Thymus (tissue), 11 donors: ENCODE results near the gene BMI1. TPM values are rescaled to one million over a fixed set of nuclear protein-coding genes. Genes with fewer than 3 reads are reported as not detected.
A peak's percentile ranks its signal among the peaks of the same experiment; 100 is the strongest.

Experiments
- DNase-seq, 9 donors: peaks; one replicate each; pipeline ENCODE4 v3.0.0-alpha.2; 2013; ENCODE audit warnings: low spot score in 9 of 9, low read depth in 6 of 9, missing footprints in 1 of 9
- H3K27ac ChIP-seq, 2 donors: one replicate each; pipeline ENCODE4 v1.5.1; 2013; ENCODE audit warnings: control low read depth in 1 of 2, low read depth in 1 of 2, low read length in 1 of 2, mild to moderate bottlenecking in 1 of 2, moderate library complexity in 1 of 2
- H3K27me3 ChIP-seq, 2 donors: one replicate each; pipeline ENCODE4 v1.5.1; 2013; ENCODE audit warnings: low read length in 1 of 2; ENCODE audit not compliant: control insufficient read depth in 2 of 2, insufficient read depth in 1 of 2
- H3K36me3 ChIP-seq, 2 donors: one replicate each; pipeline ENCODE4 v1.5.1; 2013; ENCODE audit warnings: low read length in 1 of 2, mild to moderate bottlenecking in 1 of 2, moderate library complexity in 1 of 2; ENCODE audit not compliant: control insufficient read depth in 2 of 2, insufficient read depth in 2 of 2
- H3K4me1 ChIP-seq, 2 donors: one replicate each; pipeline ENCODE4 v1.5.1; 2013; ENCODE audit warnings: low read length in 2 of 2; ENCODE audit not compliant: control insufficient read depth in 2 of 2, insufficient read depth in 2 of 2
- H3K4me3 ChIP-seq, 2 donors: one replicate each; pipeline ENCODE4 v1.5.1; 2013; ENCODE audit warnings: low read length in 2 of 2, control low read depth in 1 of 2, mild to moderate bottlenecking in 1 of 2
- H3K9me3 ChIP-seq, 2 donors: one replicate each; pipeline ENCODE4 v1.5.1; 2013; ENCODE audit warnings: low read length in 1 of 2, mild to moderate bottlenecking in 1 of 2; ENCODE audit not compliant: control insufficient read depth in 2 of 2, insufficient read depth in 1 of 2
- WGBS: extraction: QIAGEN DNeasy Blood & Tissue Kit; methylation state at CpG from one replicate; pipeline ENCODE4 v1.1.7; 2013; 5-methylcytosine and 5-hydroxymethylcytosine counted together
- polyA plus RNA-seq: library from polyadenylated mRNA; stranded (reverse); fragments of 200-250 nt; gene quantifications from one replicate; pipeline ENCODE4 v1.2.3, GENCODE V29; 2013
- total RNA-seq: library from RNA; stranded (reverse); fragments of 120-200 nt; gene quantifications from one replicate; pipeline ENCODE4 v1.2.4, GENCODE V29; 2013
- donor health status: healthy.

The BMI1 gene
- total and polyA plus RNA-seq, 2 donors = 26.2 to 39.8 TPM

- peaks cover 0 to 2% of the 10 kb centered on the region in 2 donors for H3K4me1 ChIP-seq
- H3K4me3 ChIP-seq = no peak overlapping the region
- no peak overlapping the region for H3K27ac ChIP-seq
- H3K36me3 ChIP-seq = no peaks in the 10 kb centered on the region
- DNase-seq = no peak
- no peaks in the 10 kb centered on the region for H3K27me3 ChIP-seq
- no peaks in the 10 kb centered on the region for H3K9me3 ChIP-seq
- 96% methylated on average over 9 of the region's 9 CpGs for WGBS
These were observed 52.0 kb downstream of the BMI1 start for GRCh38 chr10:22372917-22373316.

DNA sequence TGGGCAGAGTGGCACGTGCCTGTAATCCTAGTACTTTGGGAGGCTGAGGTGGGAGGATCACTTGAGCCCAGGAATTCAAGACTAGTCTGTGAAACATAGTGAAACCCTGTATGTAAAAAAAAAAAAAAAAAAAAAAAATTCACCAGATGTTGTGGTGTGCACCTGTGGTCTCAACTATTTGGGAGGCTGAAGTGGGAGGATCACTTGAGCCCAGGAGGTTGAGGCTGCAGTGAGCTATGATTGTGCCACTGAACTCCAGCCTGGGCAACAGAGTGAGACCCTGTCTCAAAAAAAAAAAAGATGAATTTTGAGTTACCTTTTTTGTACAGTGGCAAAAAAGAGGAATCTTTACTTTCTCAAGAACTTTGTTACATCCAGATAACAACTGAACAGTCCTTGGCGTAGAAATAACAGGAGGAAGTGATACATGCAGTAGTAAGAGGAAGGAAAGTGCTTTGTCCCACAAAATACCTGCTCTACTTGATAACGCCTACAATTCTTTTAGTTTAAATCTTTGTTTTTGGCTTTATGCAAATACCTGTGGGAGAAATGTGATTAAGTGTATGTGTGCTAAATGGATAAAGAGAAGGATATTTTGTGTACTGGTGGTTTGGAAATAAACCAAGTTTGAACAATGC, 53.7 kb downstream of the BMI1 start:
- WGBS = 71% methylated on average over 3 of the region's 3 CpGs
- no peak overlapping the region for H3K27ac ChIP-seq
- H3K4me3 ChIP-seq = no peak overlapping the region
- DNase-seq = no peak
- H3K36me3 ChIP-seq = no peaks in the 10 kb centered on the region
- H3K9me3 ChIP-seq = no peaks in the 10 kb centered on the region
- H3K27me3 ChIP-seq = no peaks in the 10 kb centered on the region
- H3K4me1 ChIP-seq = peaks cover 9% of the 10 kb centered on the region in 2 donors

DNA sequence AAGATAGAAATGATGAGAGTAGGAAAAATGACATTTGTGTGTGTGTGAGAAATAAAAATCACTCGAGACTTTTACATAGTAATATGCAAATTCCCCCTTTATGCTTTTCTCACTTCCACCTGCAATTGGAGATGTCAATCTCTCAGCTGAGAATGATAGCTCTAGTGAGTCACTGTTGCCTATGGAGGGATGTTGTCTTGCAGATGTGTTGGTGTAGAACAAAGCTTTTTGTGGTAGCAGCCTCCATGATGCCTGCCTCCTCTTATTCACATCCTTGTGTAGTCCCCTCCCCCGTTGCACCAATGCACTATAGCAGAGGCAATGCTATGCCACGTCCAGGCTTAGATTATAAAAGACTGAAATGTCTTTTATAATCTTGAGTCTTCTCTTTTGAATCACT, 58.2 kb downstream of the BMI1 start:
- 57% methylated on average over 3 of the region's 3 CpGs for WGBS
- Histone ChIP-seq H3K27ac (no peak overlapping the region), H3K36me3 (no peaks in the 10 kb centered on the region), H3K4me3 (no peak overlapping the region), H3K27me3 (no peaks in the 10 kb centered on the region), H3K4me1 (peaks cover 7 to 9% of the 10 kb centered on the region in 2 donors), H3K9me3 (no peaks in the 10 kb centered on the region)
- peak; percentile 9 to 69 (median 36) for DNase-seq

Other genes starting within 250 kb of the BMI1 start
- gene EBLN1, start 103.1 kb upstream of the BMI1 start, total RNA-seq = not detected
- gene EBLN1, start 103.1 kb upstream of the BMI1 start, polyA plus RNA-seq = 0.11 TPM
- gene COMMD3, start 4.7 kb upstream of the BMI1 start, total RNA-seq = 130 TPM
- 132 TPM for gene COMMD3, start 4.7 kb upstream of the BMI1 start, polyA plus RNA-seq
- 0.24 TPM for gene SPAG6, start 24.4 kb downstream of the BMI1 start, total RNA-seq
- gene SPAG6, start 24.4 kb downstream of the BMI1 start, polyA plus RNA-seq = 1.0 TPM